K562 (cell line): ENCODE measurements around the gene TACR1. TPM values are rescaled to one million over a fixed set of nuclear protein-coding genes. Genes with fewer than 3 reads are reported as not detected.

Experiments used
- ATAC-seq: fragments of 200-7000 bp; cut with Tn5 transposase; 3 replicates; pipeline ENCODE4 v1.9.1; 2020; ENCODE audit warnings: moderate library complexity
- BruUV-seq: library from RNA; stranded (reverse); fragments of 400-500 nt; replicated peaks from 2 replicates; lab custom pipeline; 2021; lab: Mats Ljungman, UMichigan
- CTCF ChIA-PET: fragments of 300-600 bp; formaldehyde crosslinking; extraction: SDS; loops from one replicate; lab custom pipeline; 2021; ENCODE audit warnings: low intra/inter-chr PET ratio; lab: Yijun Ruan, JAX
- POLR2A ChIA-PET: fragments of 300-600, 350-650 bp; sonication (Branson Sonifier 250); formaldehyde crosslinking; extraction: SDS; loops from one replicate; lab custom pipeline; 2021; ENCODE audit warnings: antibody characterized with exemption, inconsistent platforms; lab: Yijun Ruan, JAX
- DNase-seq, 4 experiments: peaks; one replicate each; pipeline versions ENCODE4 v3.0.0 to v3.0.0-alpha.2; 2011 to 2018; ENCODE audit warnings: low spot score in 3 of 4, mixed read lengths in 3 of 4; ENCODE audit errors: extremely low read depth in 1 of 4
- FAIRE-seq: peaks from 2 replicates; lab custom pipeline; 2011; peaks lifted over from hg19 to GRCh38; lab: Jason Lieb, UNC
- H2AFZ ChIP-seq: 2 replicates; pipeline ENCODE4 v1.6.0; 2011; ENCODE audit warnings: low read depth, low read length, control low read depth, inconsistent platforms
- H3K27ac ChIP-seq: fragments of 200-600 bp; 3 replicates; pipeline ENCODE4 v1.8.0; 2011; ENCODE audit warnings: low read depth, mild to moderate bottlenecking, control low read depth, inconsistent platforms, low read length, moderate library complexity, mixed read lengths; ENCODE audit errors: extremely low read depth
- H3K27me3 ChIP-seq, 2 experiments: fragments of 300-600 bp in 1 of 2; 2 replicates in 1 of 2; 3 replicates in 1 of 2; pipeline versions ENCODE4 v1.6.0 to v1.8.0; 2011; ENCODE audit warnings: inconsistent platforms in 2 of 2, low read length in 2 of 2, mild to moderate bottlenecking in 1 of 2, mixed read lengths in 1 of 2, moderate library complexity in 1 of 2; ENCODE audit not compliant: control insufficient read depth in 2 of 2, insufficient read depth in 2 of 2
- H3K36me3 ChIP-seq: fragments of 300-600 bp; 3 replicates; pipeline ENCODE4 v1.8.0; 2011; ENCODE audit warnings: mild to moderate bottlenecking, low read length, inconsistent platforms; ENCODE audit not compliant: control insufficient read depth, insufficient read depth
- H3K4me1 ChIP-seq, 2 experiments: fragments of 200-600 bp in 1 of 2; replicated peaks in 1 of 2; 2 replicates in 1 of 2; 3 replicates in 1 of 2; pipeline versions ENCODE4 v1.5.1 to v1.8.0; 2011; ENCODE audit warnings: inconsistent platforms in 2 of 2, low read length in 2 of 2, mild to moderate bottlenecking in 1 of 2, mixed read lengths in 1 of 2, moderate library complexity in 1 of 2; ENCODE audit not compliant: control insufficient read depth in 2 of 2, insufficient read depth in 2 of 2
- H3K4me2 ChIP-seq: 2 replicates; pipeline ENCODE4 v1.6.1; 2011; ENCODE audit warnings: low read length, control low read depth, inconsistent platforms, mixed read lengths; ENCODE audit not compliant: insufficient read depth
- H3K4me3 ChIP-seq: fragments of 200-600 bp; sonication (generic), shearing (Covaris generic); 2 replicates; pipeline ENCODE4 v1.5.1; 2016; ENCODE audit warnings: control low read depth, inconsistent platforms
- H3K79me2 ChIP-seq: fragments of 200-600 bp; 3 replicates; pipeline ENCODE4 v1.8.0; 2011; ENCODE audit warnings: low read length, inconsistent platforms; ENCODE audit not compliant: control insufficient read depth, insufficient read depth
- H3K9ac ChIP-seq, 2 experiments: 2 replicates each; pipeline versions ENCODE4 v1.6.0 to v1.6.1; 2011; ENCODE audit warnings: low read depth in 2 of 2, low read length in 2 of 2, control low read depth in 1 of 2, inconsistent platforms in 1 of 2, mild to moderate bottlenecking in 1 of 2, mixed read lengths in 1 of 2; ENCODE audit not compliant: insufficient read depth in 1 of 2
- H3K9me1 ChIP-seq: one replicate; pipeline ENCODE4 v1.6.0; 2011; ENCODE audit warnings: inconsistent platforms, mild to moderate bottlenecking, low read length, moderate library complexity; ENCODE audit not compliant: control insufficient read depth, insufficient read depth
- H3K9me3 ChIP-seq: replicated peaks from 2 replicates; pipeline ENCODE4 v1.5.1; 2011; ENCODE audit warnings: low read depth, low read length, inconsistent platforms; ENCODE audit not compliant: control insufficient read depth, insufficient read depth
- H4K20me1 ChIP-seq: replicated peaks from 2 replicates; pipeline ENCODE4 v1.6.1; 2011; ENCODE audit warnings: low read length, inconsistent platforms, mixed read lengths; ENCODE audit not compliant: control insufficient read depth, insufficient read depth
- ATF3 ChIP-seq, 2 experiments: fragments of 450-650 bp in 1 of 2; sonication (generic) in 1 of 2; formaldehyde crosslinking in 1 of 2; IDR thresholded peaks in 1 of 2; conservative IDR thresholded peaks in 1 of 2; 2 replicates each; pipeline versions ENCODE4 v1.6.1 to v1.8.1; 2016 to 2023; ENCODE audit warnings: mild to moderate bottlenecking in 2 of 2, moderate library complexity in 2 of 2, inconsistent platforms in 1 of 2, missing genetic modification reagents in 1 of 2
- C11orf30 ChIP-seq: fragments of 450-650 bp; IDR thresholded peaks from 2 replicates; pipeline ENCODE4 v1.6.1; 2016; ENCODE audit warnings: low read depth, mild to moderate bottlenecking
- CCAR2 ChIP-seq: fragments of 200-400 bp; formaldehyde crosslinking; IDR thresholded peaks from 2 replicates; pipeline ENCODE4 v1.6.1; 2017; ENCODE audit warnings: mild to moderate bottlenecking, low read depth, low read length
- CEBPB ChIP-seq: fragments of 450-650 bp; IDR thresholded peaks from 2 replicates; pipeline ENCODE4 v1.6.1; 2016; ENCODE audit warnings: missing genetic modification characterization, missing compliant biosample characterization
- ELF1 ChIP-seq: fragments of 200-800 bp; sonication (Bioruptor generic); IDR thresholded peaks from 2 replicates; pipeline ENCODE4 v1.6.1; 2016; ENCODE audit warnings: missing genetic modification characterization, missing compliant biosample characterization
- NCOA6 ChIP-seq: fragments of 450-650 bp; IDR thresholded peaks from 2 replicates; pipeline ENCODE4 v1.6.1; 2017; ENCODE audit warnings: mild to moderate bottlenecking
- SREBF2 ChIP-seq: sonication (generic); formaldehyde crosslinking; IDR thresholded peaks from 2 replicates; pipeline ENCODE4 v1.4.0; 2020; ENCODE audit warnings: mild to moderate bottlenecking, missing genetic modification reagents
- TRIM24 ChIP-seq, 2 experiments: fragments of 450-650 bp; IDR thresholded peaks; 2 replicates each; pipeline ENCODE4 v1.6.1; 2016
- ZNF57 ChIP-seq: fragments of 450-650 bp; formaldehyde crosslinking; IDR thresholded peaks from 2 replicates; pipeline ENCODE4 v1.4.0; 2020; ENCODE audit warnings: mild to moderate bottlenecking, moderate library complexity
- WGBS: fragments of 100-300 bp; shearing (Covaris generic); methylation state at CpG from one replicate; pipeline ENCODE4 v1.1.6; 2016; ENCODE audit warnings: low coverage, mixed read lengths; ENCODE audit not compliant: insufficient coverage; ENCODE audit errors: missing lambda C conversion rate; 5-methylcytosine and 5-hydroxymethylcytosine counted together
- in situ Hi-C: fragments of 300-500 bp; cut with MboI; formaldehyde crosslinking; loops from 4 replicates; pipeline ENCODE4 v1.15.0; 2018; ENCODE audit warnings: inconsistent platforms, mixed read lengths
- intact Hi-C: fragments of 100-400 bp; cut with micrococcal nuclease; formaldehyde crosslinking; loops from 2 replicates; pipeline ENCODE4 v1.14.2; 2022
- polyA plus RNA-seq, 8 experiments: library from polyadenylated mRNA; depleted of rRNA in 4 of 8; stranded (reverse) in 5 of 8; unstranded in 3 of 8; fragments of >200 nt; fragmentation: Nextera tagmentation in 2 of 8; fragmentation: Illumina TruSeq in 1 of 8; extraction: Ambion mirVana in 2 of 8; extraction: Trizol in 1 of 8; gene quantifications; 2 replicates each; pipeline versions ENCODE4 v1.2.1 to v1.2.3, GENCODE V29; 2011 to 2014; ENCODE audit warnings: inconsistent platforms in 1 of 8, missing spikeins in 1 of 8
- total RNA-seq, 7 experiments: library from RNA; depleted of rRNA in 6 of 7; stranded (reverse); fragments of >200 nt in 6 of 7; fragmentation: Illumina TruSeq in 2 of 7; extraction: Trizol in 2 of 7; gene quantifications; 2 replicates each; pipeline versions ENCODE4 v1.2.1 to v1.2.3, GENCODE V29; 2011 to 2021; ENCODE audit warnings: low replicate concordance in 1 of 7

The TACR1 gene
- total and polyA plus RNA-seq, 9 of the 15 experiments (the other 6 are each of a cell fraction or from before 2014, with no cell fraction given): not detected

- intact Hi-C loops (no loop called here), in situ Hi-C loops (no loop called here)
- Histone ChIP-seq H3K4me2 (no peak overlapping the region), H3K9ac (no peak overlapping the region), H2AFZ (no peak overlapping the region), H4K20me1 (no peaks in the 10 kb centered on the region), H3K36me3 (no peaks in the 10 kb centered on the region), H3K79me2 (no peaks in the 10 kb centered on the region), H3K27ac (no peak overlapping the region), H3K9me3 (no peaks in the 10 kb centered on the region), H3K27me3 (peaks cover 0 to 11% of the 10 kb centered on the region in 2 experiments; a peak in 2 of 5 replicates)
- FAIRE-seq (no peak), DNase-seq (no peak)
- WGBS: 0% methylated on average over 1 of the region's 3 CpGs
- BruUV-seq: no TSS peak
- POLR2A ChIA-PET: no interaction called here
- TF ChIP-seq SREBF2 (no peak), NCOA6 (no peak), CEBPB (tag) (no peak), TRIM24 (IDR thresholded peaks at IDR 0.05) (no peak), CCAR2 (no peak), ZNF57 (CRISPR knock-in tag) (no peak), ELF1 (no peak), C11orf30 (no peak), ATF3 (IDR thresholded peaks at IDR 0.05) (no peak), ATF3 (CRISPR knock-in tag; conservative IDR thresholded peaks at IDR 0.05) (no peak)
- TF ChIP-seq, all 486 proteins: peak for 0
- ATAC-seq: no peak
- CTCF ChIA-PET: no interaction called here
- H3K4me1 ChIP-seq: no peaks in the 10 kb centered on the region
- H3K9me1 ChIP-seq: no peaks in the 10 kb centered on the region
- no peak overlapping the region for H3K4me3 ChIP-seq
Observed at GRCh38 chr2:75139171-75139570, 60.1 kb downstream of the TACR1 start.
